ENCODE measurements around the gene KIF5C. TPM values are rescaled to one million over a fixed set of nuclear protein-coding genes. Genes with fewer than 3 reads are reported as not detected.

Gene KIF5C
- total RNA-seq, 2 experiments from 2014 or later: 8.1 to 22.2 TPM

- Histone ChIP-seq H3K9me2 (ENCODE audit: insufficient read depth, low read length) (no peaks in the 10 kb centered on the region), H3K79me2 (ENCODE audit: insufficient read depth, low read depth, low read length) (no peaks in the 10 kb centered on the region), H3K36me3 (ENCODE audit: insufficient read depth, low read length) (peaks cover 8% of the 10 kb centered on the region), H2AFZ (ENCODE audit: low read length) (no peak overlapping the region), H3K9me3 (ENCODE audit: low read length) (no peaks in the 10 kb centered on the region), H3K27ac (ENCODE audit: low read depth, low read length, poor library complexity, severe bottlenecking) (no peak overlapping the region), H3K4me2 (ENCODE audit: low read length) (no peak overlapping the region), H3K4me1 (ENCODE audit: insufficient read depth, low read length, poor library complexity, severe bottlenecking) (no peaks in the 10 kb centered on the region), H4K20me1 (ENCODE audit: insufficient read depth, low read length) (no peaks in the 10 kb centered on the region), H3K4me3 (ENCODE audit: low read depth, low read length, poor library complexity, severe bottlenecking) (no peak overlapping the region)
- intact Hi-C loops (cut with micrococcal nuclease; ENCODE audit: unreplicated experiment): loop anchor here (10.0 kb wide), 1 partner anchor 1015 kb away; no protein-coding TSS in a partner anchor
- POLR2A ChIA-PET: interaction anchor here (0.6 kb wide), 1 partner anchor 339 kb away, joined by 3 read pairs; no protein-coding TSS in a partner anchor
- DNase-seq (ENCODE audit: low spot score): no peak
- BruUV-seq (replicated peaks): no TSS peak
- TF ChIP-seq EZH2phosphoT487 (IDR thresholded peaks at IDR 0.05; ENCODE audit: borderline replicate concordance, low read depth, low read length): no peak
- CTCF ChIA-PET (ENCODE audit: unreplicated experiment): no interaction called here
Observed at GRCh38 chr2:148999451-148999921, 124.5 kb downstream of the KIF5C start.

GRCh38 chr2:149000158-149000938 is 125.3 kb downstream of the KIF5C start:
- no peak for TF ChIP-seq EZH2phosphoT487 (IDR thresholded peaks at IDR 0.05; ENCODE audit: borderline replicate concordance, low read depth, low read length)
- no peak for TF ChIP-seq CTCF (conservative IDR thresholded peaks at IDR 0.05; ENCODE audit: low read length)
- intact Hi-C loops (cut with micrococcal nuclease; ENCODE audit: unreplicated experiment): no loop called here
- H3K9me2 ChIP-seq (ENCODE audit: insufficient read depth, low read length): no peaks in the 10 kb centered on the region
- ChIA-PET POLR2A (interaction anchor here (0.5 to 0.7 kb wide), 3 partner anchors 21 to 340 kb away, joined by 3 to 4 read pairs (median 3); no protein-coding TSS in a partner anchor), CTCF (ENCODE audit: unreplicated experiment) (no interaction called here)
- H3K4me2 ChIP-seq (ENCODE audit: low read length): no peak overlapping the region
- H3K36me3 ChIP-seq (ENCODE audit: insufficient read depth, low read length): peaks cover 8% of the 10 kb centered on the region
- no peak for DNase-seq (ENCODE audit: low spot score)
- no peak overlapping the region for H2AFZ ChIP-seq (ENCODE audit: low read length)
- H3K79me2 ChIP-seq (ENCODE audit: insufficient read depth, low read depth, low read length): no peaks in the 10 kb centered on the region
- no peaks in the 10 kb centered on the region for H3K4me1 ChIP-seq (ENCODE audit: insufficient read depth, low read length, poor library complexity, severe bottlenecking)
- H4K20me1 ChIP-seq (ENCODE audit: insufficient read depth, low read length): no peaks in the 10 kb centered on the region
- no TSS peak for BruUV-seq (replicated peaks)
- H3K9me3 ChIP-seq (ENCODE audit: low read length): no peaks in the 10 kb centered on the region
- no peak overlapping the region for H3K4me3 ChIP-seq (ENCODE audit: low read depth, low read length, poor library complexity, severe bottlenecking)
- H3K27ac ChIP-seq (ENCODE audit: low read depth, low read length, poor library complexity, severe bottlenecking): no peak overlapping the region

- no peaks in the 10 kb centered on the region for H4K20me1 ChIP-seq (ENCODE audit: insufficient read depth, low read length)
- H3K9me2 ChIP-seq (ENCODE audit: insufficient read depth, low read length): no peaks in the 10 kb centered on the region
- H3K4me3 ChIP-seq (ENCODE audit: low read depth, low read length, poor library complexity, severe bottlenecking): no peak overlapping the region
- DNase-seq (ENCODE audit: low spot score): no peak
- intact Hi-C loops (cut with micrococcal nuclease; ENCODE audit: unreplicated experiment): no loop called here
- H3K79me2 ChIP-seq (ENCODE audit: insufficient read depth, low read depth, low read length): no peaks in the 10 kb centered on the region
- no peak overlapping the region for H3K27ac ChIP-seq (ENCODE audit: low read depth, low read length, poor library complexity, severe bottlenecking)
- no peaks in the 10 kb centered on the region for H3K4me1 ChIP-seq (ENCODE audit: insufficient read depth, low read length, poor library complexity, severe bottlenecking)
- BruUV-seq (replicated peaks): no TSS peak
- no peak overlapping the region for H2AFZ ChIP-seq (ENCODE audit: low read length)
- POLR2A ChIA-PET: no interaction called here
- peaks cover 8% of the 10 kb centered on the region; the same call in 1 of the 2 replicates for H3K36me3 ChIP-seq (ENCODE audit: insufficient read depth, low read length)
- H3K4me2 ChIP-seq (ENCODE audit: low read length): no peak overlapping the region
- CTCF ChIA-PET (ENCODE audit: unreplicated experiment): no interaction called here
- no peaks in the 10 kb centered on the region for H3K9me3 ChIP-seq (ENCODE audit: low read length)
- no peak for TF ChIP-seq EZH2phosphoT487 (IDR thresholded peaks at IDR 0.05; ENCODE audit: borderline replicate concordance, low read depth, low read length)
- TF ChIP-seq CTCF (conservative IDR thresholded peaks at IDR 0.05; ENCODE audit: low read length): no peak
Observed at GRCh38 chr2:149001496-149001895, 126.5 kb downstream of the KIF5C start.

Data from OCI-LY7 (cell line).